Measurements from ENCODE around the gene PSMD3.

PSMD3 gene

DNA sequence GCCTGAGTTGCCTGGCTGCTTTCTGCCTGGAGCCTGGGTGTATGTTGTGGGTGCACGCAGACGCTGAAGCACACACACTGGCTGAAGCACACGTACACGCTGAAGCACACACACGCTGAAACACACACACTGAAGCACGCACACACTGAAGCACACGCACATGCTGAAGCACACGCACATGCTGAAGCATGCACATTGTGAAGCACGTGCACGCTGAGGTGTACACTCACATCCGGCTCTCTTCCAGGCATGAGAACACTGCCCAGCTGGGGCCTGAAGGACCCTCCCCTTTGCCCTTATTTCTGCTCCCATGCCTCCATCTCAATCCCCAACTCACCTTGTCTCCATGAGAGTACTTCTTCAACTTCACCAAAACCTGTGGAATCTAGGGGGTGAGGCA lies 51.1 kb downstream of the PSMD3 start:
- H3K79me2 ChIP-seq, result peaks cover 5% of the 10 kb centered on the region
- H3K4me3 ChIP-seq (ENCODE audit: low read depth, low read length), result no peak overlapping the region
- no peak overlapping the region for H3K27ac ChIP-seq
- no peak overlapping the region for H3K4me2 ChIP-seq (ENCODE audit: low read length)
- H2AFZ ChIP-seq, result no peak overlapping the region
- H3K36me3 ChIP-seq (ENCODE audit: control insufficient read depth, insufficient read depth, low read length), result no peaks in the 10 kb centered on the region
- TF ChIP-seq, protein P1, sequence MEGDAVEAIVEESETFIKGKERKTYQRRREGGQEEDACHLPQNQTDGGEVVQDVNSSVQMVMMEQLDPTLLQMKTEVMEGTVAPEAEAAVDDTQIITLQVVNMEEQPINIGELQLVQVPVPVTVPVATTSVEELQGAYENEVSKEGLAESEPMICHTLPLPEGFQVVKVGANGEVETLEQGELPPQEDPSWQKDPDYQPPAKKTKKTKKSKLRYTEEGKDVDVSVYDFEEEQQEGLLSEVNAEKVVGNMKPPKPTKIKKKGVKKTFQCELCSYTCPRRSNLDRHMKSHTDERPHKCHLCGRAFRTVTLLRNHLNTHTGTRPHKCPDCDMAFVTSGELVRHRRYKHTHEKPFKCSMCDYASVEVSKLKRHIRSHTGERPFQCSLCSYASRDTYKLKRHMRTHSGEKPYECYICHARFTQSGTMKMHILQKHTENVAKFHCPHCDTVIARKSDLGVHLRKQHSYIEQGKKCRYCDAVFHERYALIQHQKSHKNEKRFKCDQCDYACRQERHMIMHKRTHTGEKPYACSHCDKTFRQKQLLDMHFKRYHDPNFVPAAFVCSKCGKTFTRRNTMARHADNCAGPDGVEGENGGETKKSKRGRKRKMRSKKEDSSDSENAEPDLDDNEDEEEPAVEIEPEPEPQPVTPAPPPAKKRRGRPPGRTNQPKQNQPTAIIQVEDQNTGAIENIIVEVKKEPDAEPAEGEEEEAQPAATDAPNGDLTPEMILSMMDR (IDR thresholded peaks at IDR 0.05), result no peak
- no peak overlapping the region for H3K9ac ChIP-seq
- no peaks in the 10 kb centered on the region for H3K27me3 ChIP-seq (ENCODE audit: control insufficient read depth, insufficient read depth, low read length)
- H3K4me1 ChIP-seq, result peaks cover 3% of the 10 kb centered on the region
- H3K9me3 ChIP-seq (ENCODE audit: control insufficient read depth, low read length), result no peaks in the 10 kb centered on the region

DNA sequence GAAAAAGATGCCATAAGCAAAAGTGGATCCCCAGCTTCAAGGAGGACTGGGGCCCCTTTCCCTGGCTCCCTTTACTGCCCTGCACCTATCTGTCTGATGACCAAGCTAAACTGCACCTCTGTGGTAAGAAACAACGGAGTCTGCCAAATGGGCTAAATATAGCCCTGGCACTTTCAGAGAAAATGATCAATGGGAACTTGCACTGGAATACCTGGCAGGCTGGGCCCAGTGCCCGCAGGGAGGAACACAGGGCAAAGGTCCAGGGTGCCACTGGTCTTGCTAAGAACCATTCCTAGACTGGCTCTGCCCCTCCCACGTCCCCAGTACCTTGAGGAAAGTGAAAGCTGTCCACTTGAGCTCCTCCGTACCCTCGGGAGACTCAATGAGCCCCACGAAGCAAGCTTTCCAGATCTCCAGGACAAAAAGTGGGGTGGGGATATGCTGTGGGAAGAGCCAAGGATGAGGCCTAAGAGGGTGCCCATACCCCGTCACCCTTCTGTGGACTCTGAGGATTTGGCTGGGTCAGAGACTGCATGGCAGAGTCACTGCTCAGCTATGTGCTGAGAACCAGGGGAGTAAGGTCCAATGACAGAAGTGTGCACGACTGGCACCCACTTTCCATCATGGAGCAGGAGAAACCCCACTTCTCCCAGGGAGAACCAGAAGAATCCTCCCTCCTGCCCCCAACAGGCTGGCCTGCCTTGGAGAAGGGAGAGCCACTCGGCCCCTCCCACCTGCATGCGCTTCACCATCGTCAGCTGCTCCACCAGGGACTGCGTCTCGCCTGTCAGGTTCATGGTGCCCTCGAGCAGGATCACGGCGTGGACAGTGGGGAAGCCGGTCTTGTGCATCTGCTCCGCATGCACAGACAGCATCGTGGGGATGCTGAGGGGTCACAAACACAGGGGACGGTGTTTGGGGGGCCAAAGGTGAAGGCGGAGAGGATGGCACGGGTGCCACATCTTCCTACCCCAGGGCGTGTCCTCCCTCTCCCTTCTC lies 52.0 kb downstream of the PSMD3 start:
- Histone ChIP-seq H3K36me3 (ENCODE audit: control insufficient read depth, insufficient read depth, low read length) (no peaks in the 10 kb centered on the region), H2AFZ (no peak overlapping the region), H3K4me2 (ENCODE audit: low read length) (no peak overlapping the region), H3K27ac (no peak overlapping the region), H3K4me1 (no peaks in the 10 kb centered on the region), H3K9ac (no peak overlapping the region), H3K27me3 (ENCODE audit: control insufficient read depth, insufficient read depth, low read length) (no peaks in the 10 kb centered on the region), H3K4me3 (ENCODE audit: low read depth, low read length) (no peak overlapping the region), H3K9me3 (ENCODE audit: control insufficient read depth, low read length) (no peaks in the 10 kb centered on the region), H3K79me2 (peaks cover 5% of the 10 kb centered on the region)
- TF ChIP-seq, protein P1 (IDR thresholded peaks at IDR 0.05), result no peak

DNA sequence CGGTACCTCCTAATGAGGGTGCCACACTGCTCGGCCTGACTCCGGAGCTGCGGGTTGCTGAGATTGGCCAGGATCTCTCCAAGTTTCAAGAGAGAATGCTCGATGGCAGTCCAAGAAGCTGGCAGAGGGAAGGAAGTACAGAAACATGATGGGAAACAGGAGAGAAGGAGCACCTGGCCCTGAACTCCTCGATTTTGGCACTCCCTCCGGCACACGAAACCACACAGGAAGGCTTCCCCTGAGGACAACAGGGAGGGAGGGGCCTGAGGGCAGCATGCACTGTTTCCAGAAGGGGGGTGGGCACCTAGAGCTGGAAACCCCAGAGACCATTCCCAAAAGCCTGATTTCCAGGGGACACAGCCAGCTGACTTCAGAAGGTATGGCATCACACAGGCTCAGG lies 52.7 kb downstream of the PSMD3 start:
- Histone ChIP-seq H3K4me3 (ENCODE audit: low read depth, low read length) (no peak overlapping the region), H3K9ac (no peak overlapping the region), H3K9me3 (ENCODE audit: control insufficient read depth, low read length) (no peaks in the 10 kb centered on the region), H3K79me2 (peaks cover 5% of the 10 kb centered on the region), H2AFZ (no peak overlapping the region), H3K4me1 (no peaks in the 10 kb centered on the region), H3K27ac (no peak overlapping the region), H3K27me3 (ENCODE audit: control insufficient read depth, insufficient read depth, low read length) (no peaks in the 10 kb centered on the region), H3K4me2 (ENCODE audit: low read length) (no peak overlapping the region), H3K36me3 (ENCODE audit: control insufficient read depth, insufficient read depth, low read length) (no peaks in the 10 kb centered on the region)
- TF ChIP-seq, protein P1 (IDR thresholded peaks at IDR 0.05), result no peak

DNA sequence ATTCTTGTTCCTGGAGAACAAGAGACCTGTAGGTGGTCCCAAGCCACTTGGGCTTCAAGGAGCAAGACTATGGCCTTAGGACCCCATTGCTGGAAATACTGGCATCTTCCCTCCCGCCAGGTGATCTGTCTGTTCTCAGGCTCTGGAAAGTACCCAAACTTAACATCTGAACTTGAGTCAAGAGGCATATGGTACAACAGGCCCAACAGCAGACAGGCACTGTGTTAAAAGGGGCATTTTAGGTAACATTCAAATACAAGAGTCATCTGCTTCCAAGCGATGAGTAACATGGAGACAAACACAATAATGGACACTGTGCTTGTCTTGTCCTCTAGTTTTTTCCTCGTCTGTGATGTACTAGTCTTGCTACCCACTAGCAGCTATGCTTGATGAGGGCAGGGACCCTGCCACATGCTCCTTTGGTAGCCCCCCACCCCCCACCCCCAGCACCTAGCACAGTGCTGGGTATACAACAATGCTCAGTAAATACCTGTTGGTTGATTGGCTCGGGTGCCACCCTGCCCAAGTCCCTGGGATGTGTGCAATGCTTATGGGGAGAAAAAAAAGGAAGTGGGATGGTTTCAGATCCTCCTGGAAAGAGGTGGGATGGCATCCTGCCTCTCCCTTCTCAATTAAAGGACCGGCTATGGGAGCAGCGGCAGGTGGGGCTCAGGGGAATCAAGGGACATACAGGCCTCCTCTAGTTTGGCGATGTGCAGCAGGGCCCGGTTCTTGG lies 54.0 kb downstream of the PSMD3 start:
- H3K4me3 ChIP-seq (ENCODE audit: low read depth, low read length), result no peak overlapping the region
- H3K27me3 ChIP-seq (ENCODE audit: control insufficient read depth, insufficient read depth, low read length), result no peaks in the 10 kb centered on the region
- no peaks in the 10 kb centered on the region for H3K9me3 ChIP-seq (ENCODE audit: control insufficient read depth, low read length)
- no peak overlapping the region for H3K9ac ChIP-seq
- H3K4me2 ChIP-seq (ENCODE audit: low read length), result no peak overlapping the region
- H3K4me1 ChIP-seq, result peaks cover 3% of the 10 kb centered on the region
- H3K27ac ChIP-seq, result no peak overlapping the region
- peaks cover 5% of the 10 kb centered on the region for H3K79me2 ChIP-seq
- TF ChIP-seq, protein P1 (IDR thresholded peaks at IDR 0.05), result no peak
- no peaks in the 10 kb centered on the region for H3K36me3 ChIP-seq (ENCODE audit: control insufficient read depth, insufficient read depth, low read length)
- H2AFZ ChIP-seq, result no peak overlapping the region

All from parathyroid adenoma (tissue), 2 donors.